Mammary epithelial cell (primary cell): ENCODE data around the gene IMP3.

ENCODE experiments used
- CTCF ChIP-seq, 2 donors: IDR thresholded peaks in 1 of 2; conservative IDR thresholded peaks in 1 of 2; 2 replicates each; pipeline ENCODE4 v1.5.1; 2011 to 2012; ENCODE audit warnings: inconsistent platforms in 2 of 2, low read length in 2 of 2, mild to moderate bottlenecking in 2 of 2, control low read depth in 1 of 2, low read depth in 1 of 2; ENCODE audit not compliant: insufficient read depth in 1 of 2; ENCODE audit errors: extremely low read depth in 1 of 2
- EZH2 ChIP-seq: IDR thresholded peaks from 2 replicates; pipeline ENCODE4 v1.6.1; 2012; ENCODE audit warnings: low read length, inconsistent platforms, borderline replicate concordance

DNA sequence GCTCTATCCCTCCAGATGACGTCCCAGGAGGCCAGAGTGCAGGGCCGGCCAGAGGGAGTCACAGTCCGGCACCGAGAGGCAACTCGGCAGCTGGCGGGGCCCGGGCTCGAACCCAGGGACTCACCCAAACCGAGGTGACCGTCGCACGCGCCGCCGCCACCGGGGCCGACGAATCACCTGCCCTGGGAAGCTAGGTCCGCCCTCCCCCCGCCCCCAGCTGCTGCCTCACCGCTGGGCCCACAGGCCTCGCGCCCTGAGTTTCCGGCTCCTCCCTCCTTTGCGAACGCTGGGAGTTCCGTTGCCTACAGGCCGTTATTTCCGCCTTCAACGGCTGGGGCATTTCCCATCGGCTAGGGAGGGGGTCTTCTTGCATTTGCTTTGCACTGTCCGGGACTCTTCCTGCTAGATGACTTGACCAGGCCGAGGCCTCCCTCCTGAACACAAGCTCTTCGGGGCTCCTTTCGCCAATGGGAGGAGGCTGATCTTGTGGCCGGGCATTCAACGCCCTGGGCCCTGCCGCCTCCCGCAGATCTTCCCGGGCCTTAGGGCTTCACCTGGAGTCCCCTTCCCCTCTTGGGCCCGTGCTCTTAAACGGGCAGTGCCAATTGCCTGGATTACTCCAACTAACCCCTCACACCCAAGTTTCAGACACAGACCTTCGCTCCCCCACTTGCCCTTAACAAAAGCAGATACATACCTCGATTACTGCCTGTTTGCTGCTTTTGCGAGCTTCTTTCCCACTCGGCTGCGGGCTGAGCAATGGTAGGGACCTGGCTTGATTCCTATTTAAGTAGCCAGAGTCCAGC, 14.3 kb downstream of the IMP3 start, which contains the start of gene SNUPN:
- TF ChIP-seq EZH2 (no peak), CTCF (conservative IDR thresholded peaks at IDR 0.05 in 1 of 2, IDR thresholded peaks at IDR 0.05 in 1 of 2; ENCODE audit: extremely low read depth in 1 of 2, insufficient read depth in 1 of 2, low read depth in 1 of 2, low read length in 2 of 2) (no peak)
